Parathyroid adenoma (tissue), 2 donors: ENCODE results near the gene MFSD12.

Source experiments
- H2AFZ ChIP-seq: fragments of 300-600 bp; sonication (generic); one replicate; pipeline ENCODE4 v1.7.0; 2017; ENCODE audit warnings: antibody characterized with exemption, mild to moderate bottlenecking
- H3K27ac ChIP-seq: fragments of 300-600 bp; sonication (generic); one replicate; pipeline ENCODE4 v1.7.0; 2017
- H3K27me3 ChIP-seq: fragments of 300-600 bp; sonication (generic); one replicate; pipeline ENCODE4 v1.7.0; 2017; ENCODE audit warnings: low read length; ENCODE audit not compliant: control insufficient read depth, insufficient read depth
- H3K36me3 ChIP-seq: fragments of 300-600 bp; sonication (generic); one replicate; pipeline ENCODE4 v1.7.0; 2017; ENCODE audit warnings: low read length; ENCODE audit not compliant: control insufficient read depth, insufficient read depth
- H3K4me1 ChIP-seq: fragments of 300-600 bp; sonication (generic); one replicate; pipeline ENCODE4 v1.7.0; 2017; ENCODE audit warnings: control low read depth
- H3K4me2 ChIP-seq: fragments of 300-600 bp; sonication (generic); one replicate; pipeline ENCODE4 v1.7.0; 2017; ENCODE audit warnings: low read length
- H3K4me3 ChIP-seq: fragments of 300-600 bp; sonication (generic); one replicate; pipeline ENCODE4 v1.7.0; 2017; ENCODE audit warnings: low read depth, low read length
- H3K79me2 ChIP-seq: fragments of 300-600 bp; sonication (generic); one replicate; pipeline ENCODE4 v1.7.0; 2017; ENCODE audit warnings: control low read depth
- H3K9ac ChIP-seq: fragments of 300-600 bp; sonication (generic); one replicate; pipeline ENCODE4 v1.7.0; 2017; ENCODE audit warnings: mild to moderate bottlenecking
- H3K9me3 ChIP-seq: fragments of 300-600 bp; sonication (generic); one replicate; pipeline ENCODE4 v1.7.0; 2017; ENCODE audit warnings: low read length; ENCODE audit not compliant: control insufficient read depth
- CTCF ChIP-seq: fragments of 300-600 bp; sonication (generic); IDR thresholded peaks from one replicate; pipeline ENCODE4 v1.7.0; 2017; ENCODE audit warnings: antibody characterized with exemption, mild to moderate bottlenecking
- donor health status: primary hyperparathyroidism.

The MFSD12 gene

GRCh38 chr19:3524904-3525451, 32.4 kb downstream of the MFSD12 start:
- no peaks in the 10 kb centered on the region for H3K4me1 ChIP-seq
- H3K36me3 ChIP-seq, result no peaks in the 10 kb centered on the region
- no peak for TF ChIP-seq CTCF
- no peak overlapping the region for H3K9ac ChIP-seq
- no peak overlapping the region for H3K27ac ChIP-seq
- H2AFZ ChIP-seq, result no peak overlapping the region
- no peak overlapping the region for H3K4me3 ChIP-seq
- H3K27me3 ChIP-seq, result no peaks in the 10 kb centered on the region
- no peaks in the 10 kb centered on the region for H3K9me3 ChIP-seq
- peaks cover 26% of the 10 kb centered on the region for H3K79me2 ChIP-seq
- H3K4me2 ChIP-seq, result no peak overlapping the region

- no peaks in the 10 kb centered on the region for H3K4me1 ChIP-seq
Measured at GRCh38 chr19:3524078-3524842, 33.1 kb downstream of the MFSD12 start.

GRCh38 chr19:3523361-3524077, 33.9 kb downstream of the MFSD12 start:
- Histone ChIP-seq H2AFZ (no peak overlapping the region), H3K27me3 (no peaks in the 10 kb centered on the region), H3K9ac (no peak overlapping the region), H3K4me1 (peaks cover under 1% of the 10 kb centered on the region), H3K4me2 (no peak overlapping the region), H3K36me3 (no peaks in the 10 kb centered on the region), H3K27ac (no peak overlapping the region), H3K79me2 (peaks cover 39% of the 10 kb centered on the region), H3K9me3 (no peaks in the 10 kb centered on the region), H3K4me3 (no peak overlapping the region)
- no peak for TF ChIP-seq CTCF

More at GRCh38 chr19:3524078-3524842, 33.1 kb downstream of the MFSD12 start:
- H3K4me3 ChIP-seq, result no peak overlapping the region
- no peak overlapping the region for H3K4me2 ChIP-seq
- no peak overlapping the region for H3K27ac ChIP-seq
- no peaks in the 10 kb centered on the region for H3K9me3 ChIP-seq
- H3K27me3 ChIP-seq, result no peaks in the 10 kb centered on the region
- TF ChIP-seq CTCF, result no peak
- H3K79me2 ChIP-seq, result peaks cover 33% of the 10 kb centered on the region
- no peak overlapping the region for H2AFZ ChIP-seq
- H3K9ac ChIP-seq, result no peak overlapping the region
- no peaks in the 10 kb centered on the region for H3K36me3 ChIP-seq

- no peaks in the 10 kb centered on the region for H3K27me3 ChIP-seq
- TF ChIP-seq CTCF, result no peak
- peaks cover 45% of the 10 kb centered on the region for H3K79me2 ChIP-seq
- no peak overlapping the region for H3K4me2 ChIP-seq
- no peaks in the 10 kb centered on the region for H3K9me3 ChIP-seq
- no peaks in the 10 kb centered on the region for H3K36me3 ChIP-seq
- H3K4me1 ChIP-seq, result peaks cover 4% of the 10 kb centered on the region
- no peak overlapping the region for H3K27ac ChIP-seq
- H3K4me3 ChIP-seq, result no peak overlapping the region
- H3K9ac ChIP-seq, result no peak overlapping the region
- no peak overlapping the region for H2AFZ ChIP-seq
Measured at GRCh38 chr19:3522421-3523360, 34.7 kb downstream of the MFSD12 start.
